SK-N-MC (cell line): Measurements from ENCODE around the gene GPC3.

ENCODE experiments used
- EZH2 ChIP-seq: fragments of 200-600 bp; sonication (generic); IDR thresholded peaks from one replicate; pipeline ENCODE4 v1.6.1; 2017; ENCODE audit warnings: antibody characterized with exemption
- FOXP2 ChIP-seq: optimal IDR thresholded peaks from 2 replicates; pipeline ENCODE3; 2011; ENCODE audit warnings: mild to moderate bottlenecking, moderate library complexity; ENCODE audit not compliant: insufficient read depth; ENCODE audit errors: extremely low read length, control extremely low read depth
- POLR2AphosphoS5 ChIP-seq: IDR thresholded peaks from 2 replicates; pipeline ENCODE4 v1.6.1; 2012; ENCODE audit warnings: mild to moderate bottlenecking, low read depth, low read length, borderline replicate concordance

DNA sequence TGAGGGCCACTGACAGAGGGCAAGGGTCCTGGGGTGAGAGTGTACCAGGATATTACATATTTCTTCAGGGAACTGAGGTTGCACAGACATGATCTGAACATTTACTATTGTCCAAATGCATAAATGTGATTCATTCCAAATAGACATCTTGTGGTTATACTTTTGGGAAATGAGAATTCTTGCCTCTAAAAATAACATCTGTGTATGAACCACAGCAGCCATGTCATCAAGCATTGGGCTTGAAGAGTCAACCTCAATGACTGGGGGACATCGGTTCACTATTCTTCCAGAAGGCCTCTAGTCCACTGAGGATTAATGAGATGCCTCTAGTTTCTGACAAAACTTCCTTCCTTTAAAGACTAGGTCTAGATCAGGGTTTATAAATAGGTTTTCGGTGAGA, 377.0 kb downstream of the GPC3 start:
- TF ChIP-seq POLR2AphosphoS5 (no peak), EZH2 (no peak), FOXP2 (no peak)
